Activated CD4-positive, CD25-positive, alpha-beta regulatory T cell (primary cell): ENCODE measurements around the gene PXYLP1.
"Not testable (repeated sequence)": the region's sequence is repeated elsewhere in the genome, so short reads cannot be mapped to it uniquely, and the experiment has no call there.

Source experiments
- DNase-seq, 4 experiments: peaks; one replicate each; lab custom pipeline; 2025; lab: John Stamatoyannopoulos, UW

PXYLP1 gene

DNA sequence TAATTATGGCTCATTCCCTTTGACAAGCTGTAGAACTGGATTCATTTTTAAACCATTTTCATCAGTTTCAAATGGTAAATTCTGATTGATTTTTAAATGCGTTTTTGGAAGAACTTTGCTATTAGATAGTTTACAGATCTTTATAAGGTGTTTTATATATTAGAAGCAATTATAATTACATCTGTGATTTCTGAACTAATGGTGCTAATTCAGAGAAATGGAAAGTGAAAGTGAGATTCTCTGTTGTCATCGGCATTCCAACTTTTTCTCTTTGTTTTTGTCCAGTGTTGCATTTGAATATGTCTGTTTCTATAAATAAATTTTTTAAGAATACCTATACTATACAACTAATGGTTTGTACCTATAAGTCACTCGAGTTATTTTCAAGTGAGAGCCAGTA lies 62.7 kb downstream of the PXYLP1 start:
- DNase-seq, result no peak

DNA sequence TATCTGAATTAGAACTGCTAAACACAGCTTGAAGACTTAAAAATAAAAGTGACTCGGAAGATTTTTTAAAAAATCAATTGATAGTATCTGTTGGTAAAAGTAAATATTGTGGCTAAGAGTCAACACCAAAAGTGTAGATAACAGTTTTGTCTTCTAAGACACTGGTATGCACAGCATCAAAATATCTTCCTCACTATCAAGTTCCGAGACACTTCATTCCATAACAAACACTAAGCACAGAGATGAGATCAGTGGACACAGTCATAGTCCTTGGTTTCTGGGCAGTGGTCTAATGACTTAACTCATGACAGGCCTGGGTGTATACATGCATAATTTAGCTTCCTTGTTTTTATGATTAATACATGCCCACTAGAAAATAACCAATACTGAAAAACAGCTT lies 63.2 kb downstream of the PXYLP1 start:
- DNase-seq, result no peak

DNA sequence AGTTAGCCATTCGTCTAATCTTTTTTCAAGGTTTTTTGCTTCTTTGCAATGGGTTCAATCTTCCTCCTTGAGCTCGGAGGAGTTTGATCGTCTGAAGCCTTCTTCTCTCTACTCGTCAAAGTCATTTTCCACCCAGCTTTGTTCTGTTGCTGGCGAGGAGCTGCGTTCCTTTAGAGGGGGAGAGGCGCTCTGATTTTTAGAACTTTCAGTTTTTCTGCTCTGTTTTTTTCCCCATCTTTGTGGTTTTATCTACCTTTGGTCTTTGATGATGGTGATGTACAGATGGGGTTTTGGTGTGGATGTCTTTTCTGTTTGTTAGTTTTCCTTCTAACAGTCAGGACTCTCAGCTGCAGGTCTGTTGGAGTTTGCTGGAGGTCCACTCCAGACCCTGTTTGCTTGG lies 68.8 kb downstream of the PXYLP1 start:
- DNase-seq, result not testable (repeated sequence)

DNA sequence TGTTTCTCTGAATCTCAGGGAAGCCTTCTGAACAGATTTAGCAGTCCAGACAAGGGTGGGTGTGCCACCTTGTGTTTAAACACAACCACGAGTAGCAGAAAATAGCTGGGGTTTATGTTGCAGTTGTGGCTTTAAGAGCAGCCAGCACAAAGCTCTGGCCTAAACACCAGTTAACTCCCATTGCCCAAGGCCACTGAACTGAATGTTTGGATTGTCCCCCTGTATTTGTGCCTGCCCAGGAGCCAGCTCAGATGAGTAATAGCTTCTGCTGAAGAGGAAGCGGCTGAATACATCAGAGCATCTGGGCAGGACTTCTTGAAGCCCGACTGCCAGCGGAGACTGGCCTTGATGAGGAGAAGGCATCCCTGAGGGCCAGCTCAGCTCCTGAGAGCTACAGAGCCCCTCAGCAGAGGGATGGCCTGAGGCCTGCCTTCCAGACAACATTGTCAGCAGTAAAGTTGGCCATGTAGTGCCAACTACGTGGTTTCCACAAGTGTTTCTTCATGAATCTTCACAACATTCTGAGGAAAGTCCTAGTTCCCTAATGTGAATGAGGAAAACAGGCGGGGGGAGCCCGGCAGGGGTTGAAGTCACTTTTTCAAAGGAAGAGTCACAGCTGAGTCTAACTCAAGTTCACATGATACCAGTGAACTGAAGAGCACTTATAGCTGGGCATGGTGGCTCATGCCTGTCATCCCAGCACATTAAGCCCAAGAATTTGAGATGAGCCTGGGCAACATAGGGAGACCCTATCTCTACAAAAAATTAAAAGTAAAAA lies 70.9 kb downstream of the PXYLP1 start:
- no peak for DNase-seq

DNA sequence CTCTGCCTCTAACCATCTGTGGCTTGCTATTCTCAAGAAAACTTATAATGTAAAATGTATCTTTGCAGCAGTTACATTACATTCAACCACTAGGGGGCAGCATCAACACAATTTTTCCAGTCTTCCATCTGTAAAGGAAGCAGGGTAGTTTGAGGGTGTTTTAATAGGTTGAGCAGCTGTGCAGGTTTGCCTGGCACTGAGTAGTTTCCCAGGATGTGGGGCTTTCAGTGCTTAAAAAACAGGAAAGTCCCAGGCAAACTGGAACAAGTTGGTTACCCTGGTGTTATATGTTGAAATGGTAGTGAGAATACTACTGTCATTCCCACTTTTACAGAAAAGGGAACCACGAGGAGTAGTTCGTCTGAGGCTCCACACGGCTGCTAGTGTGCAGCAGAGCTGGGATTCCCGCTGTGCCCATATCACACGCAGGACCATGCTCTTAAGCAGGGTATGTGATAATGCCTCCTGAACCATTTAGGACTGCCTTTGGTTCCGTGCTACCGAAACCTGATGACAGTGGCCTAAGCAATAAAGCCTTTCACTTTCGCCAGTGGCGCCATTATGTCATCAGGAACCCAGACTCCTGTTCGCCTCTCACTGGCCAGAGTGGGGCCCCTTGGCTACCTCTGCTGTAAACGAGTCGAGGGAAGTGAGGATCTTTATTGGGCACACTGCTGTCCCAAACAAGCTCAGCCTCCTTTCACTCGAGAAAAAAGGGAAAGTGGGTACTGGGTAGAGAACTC lies 72.0 kb downstream of the PXYLP1 start:
- DNase-seq, result peak; percentile 3 to 46 (median 18)

DNA sequence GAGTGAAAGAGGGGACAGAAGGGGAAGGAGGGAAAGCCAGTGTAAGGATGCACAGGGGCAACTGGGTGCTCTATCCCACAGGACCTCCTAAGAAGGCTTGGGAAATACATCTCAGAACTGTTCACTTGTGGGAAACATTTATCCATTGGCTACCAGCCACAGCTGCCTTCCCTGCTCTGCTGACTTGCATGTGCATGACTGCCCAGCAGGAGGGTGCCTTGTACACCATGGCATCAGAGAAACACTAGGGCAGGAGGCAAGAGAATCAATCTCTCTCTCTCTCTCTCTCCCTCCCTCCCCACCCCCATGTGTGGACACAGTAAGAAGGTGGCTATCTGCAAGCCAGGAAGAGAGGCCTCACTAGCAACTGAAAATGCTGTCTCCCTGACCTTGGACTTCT lies 73.8 kb downstream of the PXYLP1 start:
- DNase-seq, result no peak

DNA sequence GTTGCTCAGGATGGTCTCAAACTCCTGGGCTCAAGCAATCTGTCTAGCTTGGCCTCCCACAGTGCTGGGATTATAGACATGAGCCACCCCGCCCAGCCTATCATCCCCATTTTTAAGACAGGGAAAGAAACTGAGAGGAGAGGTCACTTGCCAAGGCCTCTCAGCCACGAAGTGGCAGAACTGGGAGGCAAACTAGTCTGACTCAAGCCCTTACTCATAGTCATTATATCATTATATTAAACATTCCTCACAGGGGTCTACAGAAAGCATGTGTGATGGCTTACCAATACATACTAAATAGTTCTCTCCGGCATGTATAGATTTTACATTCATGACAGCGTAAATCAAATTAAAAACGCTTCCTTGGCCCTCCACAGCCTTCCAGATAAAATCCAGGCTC lies 74.7 kb downstream of the PXYLP1 start:
- no peak for DNase-seq

DNA sequence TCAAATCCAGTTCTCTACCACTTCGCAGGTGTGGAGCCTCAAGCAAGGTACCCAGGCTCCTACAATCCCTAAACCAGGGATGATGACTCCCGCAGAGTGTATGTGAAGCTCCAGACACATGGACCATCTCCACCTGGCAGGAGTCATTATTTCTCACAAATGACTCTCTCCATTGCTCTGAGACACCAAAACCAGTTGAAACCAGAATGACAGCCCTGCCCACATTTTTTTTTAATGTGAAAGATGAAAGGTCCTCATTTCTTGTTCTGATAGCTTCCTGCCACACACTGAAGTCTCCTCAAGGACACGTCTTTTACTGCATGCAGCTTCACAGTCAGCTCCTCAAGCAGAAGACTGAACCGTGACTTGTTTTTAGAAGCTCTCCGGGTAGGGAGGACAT lies 75.3 kb downstream of the PXYLP1 start:
- no peak for DNase-seq

DNA sequence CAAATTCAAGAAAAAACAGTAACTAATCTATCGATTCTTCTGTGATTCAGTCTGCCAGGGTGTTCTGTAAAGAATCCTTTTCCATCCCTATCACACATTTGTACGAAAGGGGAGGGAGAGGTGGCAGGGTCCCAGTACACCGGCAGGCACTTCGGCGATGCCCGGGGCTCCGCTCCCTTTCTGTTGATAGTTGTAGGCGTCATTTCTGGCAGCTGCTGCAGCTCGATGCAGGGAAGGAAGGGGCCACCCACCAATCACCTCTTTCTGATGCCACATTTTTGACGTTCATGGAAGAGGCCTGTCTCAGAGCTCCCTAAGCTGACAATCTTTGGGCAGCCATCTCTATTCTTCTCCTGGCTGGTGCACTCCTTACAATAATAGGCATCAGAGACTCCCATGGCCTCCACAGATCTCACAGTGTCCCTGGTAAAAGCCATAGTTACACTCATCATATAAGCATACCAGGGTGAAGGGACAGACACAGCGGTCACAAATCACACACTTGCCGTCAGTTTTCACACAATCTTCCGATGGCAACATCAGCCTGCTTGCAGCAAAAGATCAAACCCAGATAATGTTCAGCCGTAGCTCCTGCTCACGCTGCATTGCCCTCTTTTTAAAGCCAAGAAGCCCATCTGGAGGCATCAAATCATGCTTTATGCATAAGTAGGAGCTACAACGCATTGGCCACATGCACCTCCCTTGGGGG lies 75.9 kb downstream of the PXYLP1 start:
- DNase-seq, result no peak

DNA sequence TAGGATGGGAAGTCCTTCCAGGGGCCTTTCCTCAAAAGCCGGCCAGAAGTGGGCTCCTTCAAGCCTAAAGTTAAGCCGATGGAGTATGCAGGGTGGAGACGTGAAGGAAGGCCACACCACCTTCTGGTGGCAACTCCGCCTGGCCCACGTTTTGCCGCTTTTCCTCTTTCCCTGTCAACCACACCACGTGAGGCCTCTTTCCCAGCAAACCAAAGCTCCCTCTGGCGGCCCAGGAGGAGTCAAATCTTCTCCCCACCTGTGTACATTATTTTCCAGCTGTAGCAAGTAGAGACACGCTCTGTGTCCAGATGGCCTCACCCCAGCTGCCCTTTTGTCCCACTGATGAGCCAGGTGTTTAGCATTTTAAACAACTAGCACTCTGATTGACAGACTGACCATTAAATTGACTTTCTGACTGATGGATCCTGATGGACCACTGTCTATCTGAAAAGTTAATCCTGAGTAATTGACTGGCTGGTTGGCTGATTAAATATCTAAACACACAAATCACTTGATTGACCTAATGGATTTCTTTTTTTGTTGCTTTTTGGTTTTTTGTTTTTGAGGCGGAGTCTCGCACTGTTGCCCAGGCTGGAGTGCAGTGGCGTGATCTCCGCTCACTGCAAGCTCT lies 77.1 kb downstream of the PXYLP1 start:
- no peak for DNase-seq

DNA sequence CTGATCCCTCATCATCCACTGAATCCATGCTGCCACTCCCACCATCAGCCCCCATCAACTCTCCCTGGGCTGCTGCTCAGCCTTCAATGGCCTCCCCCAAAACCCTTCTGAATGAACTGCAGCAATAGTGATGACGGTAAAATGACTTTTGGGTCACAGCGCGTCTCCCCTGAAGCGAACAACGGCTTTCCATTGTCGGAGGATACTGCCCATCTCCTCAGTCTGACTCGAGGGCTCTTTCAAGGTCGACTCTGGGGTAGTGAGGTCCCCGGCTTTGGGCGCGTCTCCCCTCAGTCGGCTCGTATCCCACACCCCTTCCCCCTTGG lies 79.5 kb downstream of the PXYLP1 start:
- DNase-seq, result no peak

DNA sequence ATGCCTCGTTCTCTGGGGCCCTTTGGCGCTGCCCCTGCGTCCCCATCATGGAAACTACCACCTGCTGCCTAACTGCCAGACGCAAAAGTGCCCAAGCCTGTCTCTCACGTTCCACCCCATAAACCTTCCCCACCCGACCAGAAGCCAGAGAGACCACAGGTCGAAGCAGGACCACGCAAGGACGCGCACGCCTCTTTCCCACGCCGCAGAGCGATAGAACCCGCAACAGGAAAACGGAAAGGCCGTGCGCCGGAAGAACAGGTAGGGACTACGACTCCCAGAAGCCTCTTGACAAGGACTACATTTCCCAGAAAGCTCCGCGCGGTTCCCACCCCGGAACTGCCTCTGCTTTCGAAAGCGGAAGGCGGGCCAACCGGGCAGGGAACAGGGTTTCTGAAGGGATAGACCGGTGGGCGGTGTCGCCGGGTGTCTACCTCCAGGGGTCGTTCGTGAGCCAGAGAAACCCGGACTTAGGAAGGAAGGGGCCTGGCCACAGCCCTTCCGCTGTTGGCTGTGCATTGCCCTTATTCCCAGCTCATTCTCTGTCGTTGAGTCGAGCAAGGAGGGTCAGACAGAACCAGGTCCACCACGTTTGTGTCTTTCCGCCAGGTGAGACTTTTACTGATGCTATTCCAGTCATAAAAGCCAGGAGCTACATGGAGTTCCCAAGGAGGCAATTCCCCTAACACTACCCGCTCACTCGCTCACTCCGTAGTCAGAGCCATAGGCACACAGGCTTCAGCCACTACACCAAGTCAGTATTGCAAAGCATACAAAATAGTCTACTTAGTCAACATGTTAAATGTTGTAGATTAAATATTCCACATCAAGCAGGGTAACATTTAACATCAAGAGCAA lies 80.1 kb downstream of the PXYLP1 start:
- DNase-seq, result peak; percentile 91 to 97 (median 94)

DNA sequence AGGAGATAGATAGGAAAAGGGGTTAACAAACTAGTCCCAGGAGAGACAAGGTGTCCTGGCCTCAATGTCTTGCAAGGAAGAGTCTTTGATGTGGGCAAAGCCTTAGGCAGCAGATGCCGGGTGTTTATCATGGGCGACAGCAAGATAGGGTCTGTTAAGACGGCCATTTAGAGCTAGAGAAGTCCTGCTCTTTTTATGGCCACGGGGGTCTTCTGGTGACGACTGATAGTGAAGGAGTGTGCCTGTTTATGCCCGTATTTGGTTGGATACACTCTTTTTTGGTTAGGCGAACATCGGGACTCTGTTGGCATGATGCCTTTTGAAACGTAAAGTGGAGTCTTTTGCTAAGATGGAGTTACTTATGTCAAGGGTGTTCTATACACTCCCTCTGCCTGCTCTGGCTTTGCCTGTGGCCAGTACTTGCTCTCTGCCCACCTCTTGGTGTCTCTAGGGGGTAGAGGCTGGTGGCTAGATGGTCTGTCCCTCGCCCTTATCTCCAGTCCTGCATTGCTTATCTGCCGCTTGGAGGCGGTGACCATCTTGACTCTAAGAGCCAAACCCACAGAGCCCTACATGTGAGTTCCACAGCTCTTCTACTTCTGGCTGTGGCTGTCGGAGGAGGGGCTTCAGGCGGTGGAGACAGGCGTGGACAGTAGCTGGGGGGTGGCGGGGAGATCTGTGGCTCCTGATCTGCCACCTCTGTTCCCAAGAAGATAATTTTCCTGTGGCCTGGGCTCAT lies 80.9 kb downstream of the PXYLP1 start:
- DNase-seq, result no peak

DNA sequence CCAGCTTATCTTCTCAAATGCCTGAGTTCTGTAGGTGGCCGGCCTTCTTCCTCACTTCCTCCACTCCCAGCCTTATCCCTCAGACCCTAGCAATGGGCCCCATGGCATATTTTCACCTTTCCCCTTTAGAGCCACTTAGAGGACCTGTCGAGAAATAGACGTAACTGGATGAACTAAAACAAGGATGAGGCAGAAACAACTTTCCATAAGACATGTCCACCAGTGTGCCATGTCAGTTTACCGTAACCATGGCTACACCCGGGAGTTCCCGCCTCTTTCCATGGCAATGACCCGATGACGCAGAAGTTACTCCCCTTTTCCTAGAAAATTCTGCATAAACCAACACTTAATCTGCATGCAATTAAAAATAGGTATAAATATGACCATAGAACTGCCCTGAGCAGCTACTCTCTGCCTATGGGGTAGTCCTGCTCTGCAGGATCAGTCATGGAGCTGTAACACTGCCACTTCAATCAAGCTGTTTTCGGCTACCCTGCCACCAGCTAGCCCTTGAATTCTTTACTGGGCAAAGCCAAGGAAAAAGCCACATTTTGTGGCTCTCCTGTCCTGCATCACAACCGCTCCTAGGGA lies 81.6 kb downstream of the PXYLP1 start:
- no peak for DNase-seq

DNA sequence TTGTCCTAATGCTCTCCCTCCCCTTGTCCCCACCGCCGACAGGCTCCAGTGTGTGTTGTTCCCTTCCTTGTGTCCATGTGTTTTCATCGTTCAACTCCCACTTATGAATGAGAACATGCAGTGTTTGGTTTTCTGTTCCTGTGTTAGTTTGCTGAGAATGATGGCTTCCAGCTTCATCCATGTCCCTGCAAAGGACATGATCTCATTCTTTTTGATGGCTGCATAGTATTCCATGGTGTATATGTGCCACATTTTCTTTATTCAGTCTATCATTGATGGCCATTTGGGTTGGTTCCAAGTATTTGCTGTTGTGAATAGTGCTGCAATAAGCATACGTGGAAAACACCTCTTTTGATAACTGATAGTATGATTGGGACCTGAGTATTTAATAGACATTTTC lies 82.8 kb downstream of the PXYLP1 start:
- not testable (repeated sequence) for DNase-seq

DNA sequence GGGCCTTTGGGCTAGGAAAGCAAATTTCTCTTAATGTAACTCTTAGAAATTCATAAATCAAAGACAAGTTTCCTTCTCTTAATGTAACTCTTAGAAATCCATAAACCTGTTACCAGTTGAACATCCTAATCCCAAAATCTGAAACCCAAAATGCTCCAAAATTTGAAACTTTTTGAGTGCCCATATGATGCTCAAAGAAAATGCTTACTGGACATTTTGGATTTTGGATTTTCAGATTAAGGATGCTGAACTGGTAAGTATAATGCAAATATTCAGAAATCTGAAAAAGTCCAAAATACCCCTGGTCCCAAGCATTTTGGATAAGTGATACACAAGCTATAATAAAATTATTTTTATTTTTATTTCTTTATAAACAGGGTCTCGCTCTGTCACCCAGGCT lies 85.2 kb downstream of the PXYLP1 start:
- DNase-seq, result no peak

DNA sequence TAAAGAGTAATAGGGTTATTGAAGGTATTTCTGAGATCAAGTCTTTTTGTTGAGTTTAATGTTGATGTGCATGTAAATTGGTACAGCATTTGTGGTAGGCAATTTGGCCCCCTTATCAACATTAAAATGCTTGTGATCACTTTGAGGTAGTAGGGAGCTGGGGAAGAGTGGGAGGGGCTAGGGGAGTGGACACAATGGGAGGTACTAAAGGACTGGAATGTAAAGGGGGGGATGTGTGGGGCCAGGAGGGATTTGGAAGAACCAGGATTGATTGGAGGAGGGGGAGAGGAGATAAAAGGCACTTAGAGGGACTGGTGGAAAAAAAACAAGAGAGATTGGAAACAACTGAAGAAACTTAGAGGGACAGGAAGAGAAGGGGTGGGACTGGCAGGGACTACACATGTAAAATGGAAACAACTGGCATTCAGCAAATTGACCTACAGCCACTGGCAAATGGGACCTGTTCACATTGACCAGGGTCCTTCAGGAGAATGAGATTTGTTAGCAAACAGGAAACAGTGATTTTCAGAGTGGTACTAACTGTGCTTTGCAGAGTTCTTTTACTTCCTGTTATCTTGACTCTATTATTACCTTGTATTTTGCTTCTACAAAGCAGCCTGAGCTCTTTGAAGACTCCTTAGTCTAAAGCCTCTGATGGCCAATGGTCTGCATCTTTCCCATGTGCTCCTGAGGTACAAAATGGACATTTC lies 88.9 kb downstream of the PXYLP1 start:
- DNase-seq, result no peak

DNA sequence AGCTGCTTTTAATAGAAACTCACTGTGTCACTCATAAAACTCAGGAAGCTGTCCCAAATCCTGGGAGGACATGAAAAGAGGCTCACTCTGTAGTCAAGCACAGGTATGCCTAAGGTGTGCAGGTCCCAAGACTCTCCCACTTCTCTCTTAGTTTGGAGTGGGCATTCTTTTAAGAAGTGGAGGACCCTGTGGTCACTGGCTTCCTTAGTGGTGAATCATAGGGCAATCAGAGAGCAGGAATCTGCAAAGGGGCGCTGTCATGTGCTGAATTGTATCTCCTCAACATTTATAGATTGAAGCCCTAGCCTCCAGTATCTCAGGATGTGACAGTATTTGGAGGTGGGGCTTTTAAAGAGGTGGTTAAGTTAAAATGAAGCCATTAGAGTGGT lies 89.5 kb downstream of the PXYLP1 start:
- DNase-seq, result no peak

DNA sequence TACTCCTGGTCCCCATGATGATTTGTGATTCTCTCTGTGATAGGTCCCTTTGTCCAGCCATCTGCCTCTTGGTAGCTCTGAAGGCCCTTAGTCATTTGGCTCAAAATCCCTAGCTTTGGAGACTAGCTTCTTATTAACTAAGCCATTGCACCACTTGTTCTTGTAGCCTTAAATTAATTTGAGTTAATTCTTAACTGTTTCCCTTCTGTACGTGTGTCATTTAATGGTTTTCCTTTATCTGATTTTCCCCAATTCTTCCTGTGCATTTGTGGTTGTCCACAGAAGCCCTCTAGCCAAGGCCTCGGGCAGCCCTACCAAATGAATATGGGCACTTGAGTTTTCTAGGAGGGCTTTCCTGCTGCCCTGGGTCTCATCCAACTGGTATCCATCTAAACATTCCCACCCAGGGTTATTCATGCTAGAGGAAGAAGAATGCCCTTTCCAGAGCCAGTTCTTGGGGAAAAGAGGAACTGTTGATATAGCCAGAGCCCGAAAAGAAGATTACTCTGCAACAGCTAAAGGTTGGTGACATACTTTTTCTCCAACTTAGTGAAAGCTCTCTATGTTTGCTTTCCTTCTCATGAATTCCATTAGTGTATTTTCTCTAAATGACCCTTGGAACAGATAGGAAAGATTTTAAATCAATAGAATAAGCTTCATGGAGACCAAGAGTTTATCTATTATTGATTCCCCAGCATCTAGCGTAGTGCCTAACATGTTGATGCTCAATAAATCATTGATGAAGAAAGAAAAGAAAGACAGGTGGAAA lies 92.5 kb downstream of the PXYLP1 start:
- DNase-seq, result no peak
